Fibroblast of upper back skin (primary cell): Measurements from ENCODE around the gene CSTPP1.
"Not testable (repeated sequence)": the region's sequence is repeated elsewhere in the genome, so short reads cannot be mapped to it uniquely, and the experiment has no call there.

ENCODE experiments used
- DNase-seq: peaks from one replicate; pipeline ENCODE4 v3.0.0-alpha.2; 2013

CSTPP1 gene

GRCh38 chr11:47185305-47186075, 248.9 kb downstream of the CSTPP1 start:
- peak; percentile 31 for DNase-seq

GRCh38 chr11:47186076-47186699, 249.6 kb downstream of the CSTPP1 start, which contains the start of gene PACSIN3:
PACSIN3 (minus strand) TSS chr11:47186434; CDS start chr11:47182727, 3,707 bp downstream.
- DNase-seq: peak; percentile 38

GRCh38 chr11:47186700-47187695, 250.4 kb downstream of the CSTPP1 start:
- peak; percentile 17 for DNase-seq

GRCh38 chr11:47187723-47188122, 251.2 kb downstream of the CSTPP1 start:
- no peak for DNase-seq

GRCh38 chr11:47188259-47188658, 251.7 kb downstream of the CSTPP1 start:
- DNase-seq: peak; percentile 14

- DNase-seq: peak; percentile 61
These were observed 252.7 kb downstream of the CSTPP1 start for GRCh38 chr11:47189100-47189834.

- DNase-seq: peak; percentile 35
These were observed 254.6 kb downstream of the CSTPP1 start for GRCh38 chr11:47191137-47191536.

GRCh38 chr11:47192111-47192510, 255.6 kb downstream of the CSTPP1 start:
- no peak for DNase-seq

- DNase-seq: not testable (repeated sequence)
These were observed 261.6 kb downstream of the CSTPP1 start for GRCh38 chr11:47198161-47198560.

- DNase-seq: no peak
These were observed 264.5 kb downstream of the CSTPP1 start for GRCh38 chr11:47201015-47201414.

- DNase-seq: no peak
These were observed 266.0 kb downstream of the CSTPP1 start for GRCh38 chr11:47202576-47202975.

- DNase-seq: peak; percentile 87
These were observed 268.1 kb downstream of the CSTPP1 start for GRCh38 chr11:47204637-47204989.

- not testable (repeated sequence) for DNase-seq
These were observed 270.0 kb downstream of the CSTPP1 start for GRCh38 chr11:47206577-47206976.

GRCh38 chr11:47207459-47207858, 270.9 kb downstream of the CSTPP1 start:
- DNase-seq: no peak

- DNase-seq: not testable (repeated sequence)
These were observed 271.5 kb downstream of the CSTPP1 start for GRCh38 chr11:47208008-47208552.

- no peak for DNase-seq
These were observed 272.1 kb downstream of the CSTPP1 start for GRCh38 chr11:47208628-47209027.
